Right cardiac atrium (tissue), 5 donors: Measurements from ENCODE around the gene TMEM45B. TPM values are rescaled to one million over a fixed set of nuclear protein-coding genes. Genes with fewer than 3 reads are reported as not detected.
A peak's percentile ranks its signal among the peaks of the same experiment; 100 is the strongest.
"Not testable (repeated sequence)": the region's sequence is repeated elsewhere in the genome, so short reads cannot be mapped to it uniquely, and the experiment has no call there.

Experiments used
- ATAC-seq, 2 donors: fragments of 200-7000 bp; cut with Tn5 transposase; one replicate each; pipeline versions ENCODE4 v1.8.0 to v1.9.1; 2020; ENCODE audit warnings: moderate library complexity in 2 of 2, mild to moderate bottlenecking in 1 of 2
- DNase-seq, 3 donors: peaks; one replicate each; pipeline ENCODE4 v3.0.0-alpha.2; 2020
- H3K27ac ChIP-seq: one replicate; pipeline ENCODE4 v1.5.1; 2013; ENCODE audit warnings: mild to moderate bottlenecking, low read length, control low read depth, moderate library complexity
- H3K27me3 ChIP-seq: one replicate; pipeline ENCODE4 v1.6.1; 2013; ENCODE audit not compliant: control insufficient read depth, insufficient read depth
- H3K4me1 ChIP-seq: one replicate; pipeline ENCODE4 v1.6.1; 2013; ENCODE audit warnings: low read length; ENCODE audit not compliant: control insufficient read depth, insufficient read depth
- H3K4me3 ChIP-seq: one replicate; pipeline ENCODE4 v1.5.1; 2013; ENCODE audit warnings: low read length, control low read depth
- H3K9me3 ChIP-seq: one replicate; pipeline ENCODE4 v1.6.1; 2013; ENCODE audit warnings: low read length; ENCODE audit not compliant: control insufficient read depth
- WGBS: extraction: QIAGEN DNeasy Blood & Tissue Kit; methylation state at CpG from one replicate; pipeline ENCODE4 v1.1.7; 2013; 5-methylcytosine and 5-hydroxymethylcytosine counted together
- intact Hi-C, 4 donors: fragments of 100-400 bp; cut with DNase I; formaldehyde crosslinking; loops; one replicate each; pipeline versions ENCODE4 v1.11.0 to v1.14.0; 2022 to 2023
- long read RNA-seq, 4 donors: library from polyadenylated mRNA; unstranded; transcript quantifications; one replicate each; pipeline ENCODE4 v2.0.0, GENCODE V29; 2020 to 2021
- polyA plus RNA-seq: library from polyadenylated mRNA; stranded (reverse); fragments of 200-250 nt; gene quantifications from one replicate; pipeline ENCODE4 v1.2.3, GENCODE V29; 2013
- total RNA-seq, 4 donors: library from RNA; stranded (reverse); fragmentation: NEBNext Ultra II Directional; extraction: Animal tissue kit (Norgen Biotek cat#: 25700); gene quantifications; one replicate each; pipeline ENCODE4 v1.2.1, GENCODE V29; 2021
- donor health status: healthy with polysubstance abuse.
- donor health status: DM: no; HTN: yes; CAD: no.
- donor health status: DM: no; HTN: no; CAD: no.
- donor health status: DM: no; HTN: yes; CAD: no; lungs with severe emphysema.
- donor health status: DM: yes; HTN: yes; CAD: no.

The TMEM45B gene
- total RNA-seq: not detected
- polyA plus RNA-seq: not detected
- long read RNA-seq, donor 1: 0 reads
- long read RNA-seq, donor 2: 0 reads
- long read RNA-seq, donor 3: 0 reads
- long read RNA-seq, donor 4: 0 reads

GRCh38 chr11:129815596-129816461, at the start of gene TMEM45B:
TMEM45B (plus strand) TSS chr11:129815848; CDS start chr11:129852483, 36,635 bp downstream.
- Histone ChIP-seq H3K4me3 (peak within 1 kb of the TSS; percentile 23), H3K27me3 (peaks cover 5% of the 10 kb centered on the region), H3K27ac (no peak within 1 kb of the TSS), H3K4me1 (no peaks in the 10 kb centered on the region), H3K9me3 (no peaks in the 10 kb centered on the region)
- ATAC-seq (peak; percentile 29 to 38), DNase-seq (peak in 1 of 3 donors; percentile 46)
- intact Hi-C loops: no loop called here
- WGBS: 2% methylated on average over 68 of the region's 68 CpGs

DNA sequence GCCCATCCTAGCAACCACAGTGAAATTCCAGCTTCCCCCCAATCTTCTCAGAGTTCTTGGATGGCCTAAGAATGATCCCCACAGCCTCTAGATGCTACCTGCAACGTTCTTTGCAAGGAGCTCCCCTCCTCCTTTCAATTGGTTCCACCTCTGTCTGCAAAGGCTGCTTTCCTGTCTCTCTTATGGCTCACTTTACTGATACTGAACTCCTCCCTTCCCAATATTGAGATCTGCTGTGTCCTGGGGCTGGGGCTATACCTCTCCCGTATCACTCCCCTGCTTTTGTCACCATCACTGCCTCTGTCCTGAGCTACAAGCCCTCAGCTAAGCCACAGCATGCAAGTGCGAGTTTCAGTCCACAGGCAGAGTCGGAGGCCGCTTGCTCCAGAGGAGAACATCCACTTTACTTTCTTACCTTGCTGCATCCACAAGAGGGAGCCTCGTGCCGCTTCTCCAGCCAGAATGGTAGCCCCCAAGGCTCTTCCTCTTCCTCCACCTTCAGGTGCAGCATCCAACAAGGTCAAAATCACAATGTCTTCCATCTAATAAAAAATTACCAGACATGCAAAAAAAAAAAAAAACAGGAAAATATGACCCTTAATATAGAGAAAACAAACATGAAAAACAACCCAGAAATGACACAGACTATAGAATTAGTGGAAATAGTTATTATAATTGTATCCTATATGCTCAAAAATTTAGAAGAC, 48.6 kb upstream of the TMEM45B start:
- no peak for DNase-seq
- Histone ChIP-seq H3K4me3 (no peak overlapping the region), H3K27ac (no peak overlapping the region), H3K9me3 (no peaks in the 10 kb centered on the region), H3K4me1 (no peaks in the 10 kb centered on the region), H3K27me3 (no peaks in the 10 kb centered on the region)
- WGBS: 16% methylated on average over 7 of the region's 7 CpGs
- intact Hi-C loops: no loop called here
- ATAC-seq: no peak

GRCh38 chr11:129767827-129768226, 47.8 kb upstream of the TMEM45B start:
- Histone ChIP-seq H3K4me3 (no peak overlapping the region), H3K27ac (no peak overlapping the region), H3K9me3 (no peaks in the 10 kb centered on the region), H3K4me1 (no peaks in the 10 kb centered on the region), H3K27me3 (no peaks in the 10 kb centered on the region)
- ATAC-seq (no peak), DNase-seq (no peak)
- intact Hi-C loops: no loop called here
- 68% methylated on average over 4 of the region's 4 CpGs for WGBS

- H3K4me3 ChIP-seq: no peak overlapping the region
- intact Hi-C loops: no loop called here
- no peak for ATAC-seq
- H3K9me3 ChIP-seq: no peaks in the 10 kb centered on the region
- no peaks in the 10 kb centered on the region for H3K27me3 ChIP-seq
- no peaks in the 10 kb centered on the region for H3K4me1 ChIP-seq
- WGBS: 88% methylated on average over 1 of the region's 1 CpG
- H3K27ac ChIP-seq: no peak overlapping the region
- DNase-seq: no peak
Measured at GRCh38 chr11:129768356-129768755, 47.3 kb upstream of the TMEM45B start.

- Histone ChIP-seq H3K9me3 (no peaks in the 10 kb centered on the region), H3K4me1 (no peaks in the 10 kb centered on the region), H3K27me3 (no peaks in the 10 kb centered on the region), H3K27ac (no peak overlapping the region), H3K4me3 (no peak overlapping the region)
- intact Hi-C loops: no loop called here
- ATAC-seq (no peak), DNase-seq (no peak)
Measured at GRCh38 chr11:129769059-129769458, 46.6 kb upstream of the TMEM45B start.

- H3K27ac ChIP-seq: no peak overlapping the region
- intact Hi-C loops: no loop called here
- DNase-seq: no peak
- 72% methylated on average over 1 of the region's 1 CpG for WGBS
- no peaks in the 10 kb centered on the region for H3K4me1 ChIP-seq
- H3K27me3 ChIP-seq: no peaks in the 10 kb centered on the region
- no peak overlapping the region for H3K4me3 ChIP-seq
- H3K9me3 ChIP-seq: no peaks in the 10 kb centered on the region
- no peak for ATAC-seq
Measured at GRCh38 chr11:129770993-129771392, 44.7 kb upstream of the TMEM45B start.

DNA sequence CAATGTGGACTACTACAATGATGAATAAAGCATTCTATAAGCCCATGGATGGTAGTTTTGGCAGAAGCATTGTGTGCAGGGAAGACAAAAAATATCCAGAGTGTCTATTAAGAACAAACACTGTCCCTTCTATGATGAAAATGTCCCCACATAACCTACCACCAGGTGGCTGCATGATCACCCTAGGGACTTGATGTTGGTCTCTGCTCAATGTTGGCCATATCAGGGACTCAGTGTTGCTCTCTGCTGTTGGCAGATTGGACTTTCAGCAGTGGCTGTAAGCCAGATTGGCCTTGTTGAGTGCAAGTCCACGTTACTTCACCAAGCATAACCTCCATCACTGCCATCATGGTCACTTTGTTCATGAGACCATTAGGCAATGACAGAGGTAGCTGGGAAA, 44.2 kb upstream of the TMEM45B start:
- H3K4me1 ChIP-seq, DNase-seq, H3K27ac ChIP-seq, H3K9me3 ChIP-seq, H3K27me3 ChIP-seq, H3K4me3 ChIP-seq, ATAC-seq, intact Hi-C loops: not testable (repeated sequence)
- WGBS: 60% methylated on average over 1 of the region's 1 CpG

DNA sequence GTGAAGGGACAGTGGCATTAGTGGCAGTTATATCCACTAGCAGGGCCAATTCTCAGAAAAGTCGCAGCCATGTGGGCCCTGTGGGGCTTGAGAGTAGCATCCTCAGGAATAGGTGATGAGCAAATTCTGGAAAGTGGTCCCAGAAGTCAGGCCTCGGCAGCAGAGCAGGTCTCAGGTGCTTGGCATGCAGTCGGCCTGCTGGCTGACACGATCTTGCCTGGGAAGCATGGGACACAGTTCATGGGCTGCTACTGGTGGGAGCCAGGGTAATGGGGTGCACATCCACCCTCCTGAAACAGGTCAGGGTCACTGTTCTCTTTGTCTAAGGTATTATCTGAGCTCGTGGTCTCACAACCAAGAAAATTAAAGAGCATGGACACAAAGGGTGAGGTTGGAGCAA, 36.8 kb upstream of the TMEM45B start:
- DNase-seq (no peak), ATAC-seq (no peak)
- Histone ChIP-seq H3K27ac (no peak overlapping the region), H3K9me3 (no peaks in the 10 kb centered on the region), H3K4me1 (no peaks in the 10 kb centered on the region), H3K4me3 (no peak overlapping the region), H3K27me3 (peaks cover 3% of the 10 kb centered on the region)
- intact Hi-C loops: no loop called here
- 74% methylated on average over 5 of the region's 5 CpGs for WGBS

- H3K9me3 ChIP-seq: no peaks in the 10 kb centered on the region
- H3K4me3 ChIP-seq: no peak overlapping the region
- H3K27me3 ChIP-seq: peaks cover 3% of the 10 kb centered on the region
- no peak for ATAC-seq
- no peak for DNase-seq
- H3K27ac ChIP-seq: no peak overlapping the region
- H3K4me1 ChIP-seq: no peaks in the 10 kb centered on the region
- intact Hi-C loops: no loop called here
- WGBS: 48% methylated on average over 3 of the region's 3 CpGs
Measured at GRCh38 chr11:129779342-129779741, 36.3 kb upstream of the TMEM45B start.

DNA sequence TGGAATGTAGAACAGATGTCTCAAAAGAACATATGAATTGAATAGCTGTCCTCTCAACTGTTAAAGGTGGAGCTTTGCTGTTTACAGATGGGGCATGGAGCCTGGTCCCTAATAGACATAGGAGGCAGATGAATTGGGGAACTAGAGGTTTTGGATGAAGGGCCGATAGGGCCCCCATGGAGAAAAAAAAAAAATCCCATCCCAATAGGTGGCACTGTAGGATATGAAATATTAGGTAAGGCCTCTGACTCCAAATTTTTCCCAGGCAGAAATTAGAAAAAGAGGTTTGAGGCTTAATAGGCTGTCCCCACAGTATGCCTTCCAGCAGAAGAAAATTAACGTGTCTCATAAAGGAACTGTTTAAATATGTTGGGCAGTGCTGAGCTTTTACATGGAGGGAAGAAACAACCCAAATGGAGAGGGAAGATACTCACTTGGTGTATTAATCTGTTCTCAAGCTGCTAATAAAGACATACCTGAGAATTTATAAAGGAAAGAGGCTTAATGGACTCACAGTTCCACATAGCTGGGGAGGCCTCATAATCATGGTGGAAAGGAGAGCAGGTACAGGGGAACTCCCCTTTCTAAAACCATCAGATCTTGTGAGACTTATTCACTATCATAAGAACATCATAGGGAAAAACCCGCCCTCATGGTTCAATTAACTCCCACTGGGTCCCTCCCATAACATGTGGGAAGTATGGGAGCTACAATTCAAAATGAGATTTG, 30.1 kb upstream of the TMEM45B start:
- no peak overlapping the region for H3K4me3 ChIP-seq
- no peaks in the 10 kb centered on the region for H3K4me1 ChIP-seq
- H3K27ac ChIP-seq: no peak overlapping the region
- no peaks in the 10 kb centered on the region for H3K27me3 ChIP-seq
- WGBS: 62% methylated on average over 3 of the region's 3 CpGs
- intact Hi-C loops: no loop called here
- no peak for DNase-seq
- ATAC-seq: no peak
- H3K9me3 ChIP-seq: no peaks in the 10 kb centered on the region

DNA sequence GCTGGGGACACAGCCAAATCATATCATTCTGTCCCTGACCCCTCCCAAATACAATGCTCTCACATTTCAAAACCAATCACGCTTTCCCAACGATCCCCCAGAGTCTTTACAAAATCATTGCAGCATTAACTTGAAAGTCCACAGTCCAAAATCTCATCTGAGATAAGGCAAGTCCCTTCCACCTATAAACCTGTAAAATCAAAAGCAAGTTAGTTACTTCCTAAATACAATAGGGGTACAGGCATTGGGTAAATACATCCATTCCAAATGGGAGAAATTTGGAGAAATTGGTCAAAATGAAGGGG, 29.6 kb upstream of the TMEM45B start:
- ATAC-seq, H3K27ac ChIP-seq, H3K27me3 ChIP-seq, H3K9me3 ChIP-seq, H3K4me3 ChIP-seq, DNase-seq, H3K4me1 ChIP-seq, intact Hi-C loops: not testable (repeated sequence)
- WGBS: 81% methylated on average over 2 of the region's 2 CpGs
